ENCODE results near the gene RIIAD1.

RIIAD1 gene

DNA sequence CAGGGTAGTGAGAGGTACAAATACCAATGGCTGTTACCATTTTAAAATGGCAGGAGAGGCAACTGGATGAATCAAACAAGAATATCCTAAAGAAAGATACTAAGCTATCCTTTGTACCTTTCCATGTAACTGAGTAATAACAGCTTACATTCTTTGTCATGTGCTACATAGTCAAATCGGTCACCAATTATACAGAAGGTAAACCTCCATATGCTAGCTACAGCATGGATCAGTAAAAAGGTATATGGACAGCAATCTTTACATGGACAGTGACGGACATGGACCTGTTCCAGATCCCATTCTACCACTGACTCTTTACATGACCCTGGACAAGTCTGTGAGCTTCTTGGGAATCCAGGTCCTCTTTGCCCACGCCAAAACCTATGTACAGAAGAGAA lies 55.3 kb downstream of the RIIAD1 start:
- Histone ChIP-seq H3K27me3 (ENCODE audit: insufficient read depth, poor library complexity, severe bottlenecking) (no peaks in the 10 kb centered on the region), H3K27ac (replicated peaks) (no peak overlapping the region), H3K4me3 (replicated peaks; ENCODE audit: insufficient read depth, low read length) (no peak overlapping the region)
- no peak for TF ChIP-seq GABPA (IDR thresholded peaks at IDR 0.05; ENCODE audit: low read depth)
- TF ChIP-seq, protein P1, sequence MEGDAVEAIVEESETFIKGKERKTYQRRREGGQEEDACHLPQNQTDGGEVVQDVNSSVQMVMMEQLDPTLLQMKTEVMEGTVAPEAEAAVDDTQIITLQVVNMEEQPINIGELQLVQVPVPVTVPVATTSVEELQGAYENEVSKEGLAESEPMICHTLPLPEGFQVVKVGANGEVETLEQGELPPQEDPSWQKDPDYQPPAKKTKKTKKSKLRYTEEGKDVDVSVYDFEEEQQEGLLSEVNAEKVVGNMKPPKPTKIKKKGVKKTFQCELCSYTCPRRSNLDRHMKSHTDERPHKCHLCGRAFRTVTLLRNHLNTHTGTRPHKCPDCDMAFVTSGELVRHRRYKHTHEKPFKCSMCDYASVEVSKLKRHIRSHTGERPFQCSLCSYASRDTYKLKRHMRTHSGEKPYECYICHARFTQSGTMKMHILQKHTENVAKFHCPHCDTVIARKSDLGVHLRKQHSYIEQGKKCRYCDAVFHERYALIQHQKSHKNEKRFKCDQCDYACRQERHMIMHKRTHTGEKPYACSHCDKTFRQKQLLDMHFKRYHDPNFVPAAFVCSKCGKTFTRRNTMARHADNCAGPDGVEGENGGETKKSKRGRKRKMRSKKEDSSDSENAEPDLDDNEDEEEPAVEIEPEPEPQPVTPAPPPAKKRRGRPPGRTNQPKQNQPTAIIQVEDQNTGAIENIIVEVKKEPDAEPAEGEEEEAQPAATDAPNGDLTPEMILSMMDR (IDR thresholded peaks at IDR 0.05; ENCODE audit: insufficient read depth, low read length): no peak
- TF ChIP-seq, protein P2, sequence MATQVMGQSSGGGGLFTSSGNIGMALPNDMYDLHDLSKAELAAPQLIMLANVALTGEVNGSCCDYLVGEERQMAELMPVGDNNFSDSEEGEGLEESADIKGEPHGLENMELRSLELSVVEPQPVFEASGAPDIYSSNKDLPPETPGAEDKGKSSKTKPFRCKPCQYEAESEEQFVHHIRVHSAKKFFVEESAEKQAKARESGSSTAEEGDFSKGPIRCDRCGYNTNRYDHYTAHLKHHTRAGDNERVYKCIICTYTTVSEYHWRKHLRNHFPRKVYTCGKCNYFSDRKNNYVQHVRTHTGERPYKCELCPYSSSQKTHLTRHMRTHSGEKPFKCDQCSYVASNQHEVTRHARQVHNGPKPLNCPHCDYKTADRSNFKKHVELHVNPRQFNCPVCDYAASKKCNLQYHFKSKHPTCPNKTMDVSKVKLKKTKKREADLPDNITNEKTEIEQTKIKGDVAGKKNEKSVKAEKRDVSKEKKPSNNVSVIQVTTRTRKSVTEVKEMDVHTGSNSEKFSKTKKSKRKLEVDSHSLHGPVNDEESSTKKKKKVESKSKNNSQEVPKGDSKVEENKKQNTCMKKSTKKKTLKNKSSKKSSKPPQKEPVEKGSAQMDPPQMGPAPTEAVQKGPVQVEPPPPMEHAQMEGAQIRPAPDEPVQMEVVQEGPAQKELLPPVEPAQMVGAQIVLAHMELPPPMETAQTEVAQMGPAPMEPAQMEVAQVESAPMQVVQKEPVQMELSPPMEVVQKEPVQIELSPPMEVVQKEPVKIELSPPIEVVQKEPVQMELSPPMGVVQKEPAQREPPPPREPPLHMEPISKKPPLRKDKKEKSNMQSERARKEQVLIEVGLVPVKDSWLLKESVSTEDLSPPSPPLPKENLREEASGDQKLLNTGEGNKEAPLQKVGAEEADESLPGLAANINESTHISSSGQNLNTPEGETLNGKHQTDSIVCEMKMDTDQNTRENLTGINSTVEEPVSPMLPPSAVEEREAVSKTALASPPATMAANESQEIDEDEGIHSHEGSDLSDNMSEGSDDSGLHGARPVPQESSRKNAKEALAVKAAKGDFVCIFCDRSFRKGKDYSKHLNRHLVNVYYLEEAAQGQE (IDR thresholded peaks at IDR 0.05; ENCODE audit: insufficient replicate concordance, low read depth): no peak
- no peak for TF ChIP-seq SPI1 (IDR thresholded peaks at IDR 0.05; ENCODE audit: borderline replicate concordance, low read depth)
- TF ChIP-seq POLR2AphosphoS5 (IDR thresholded peaks at IDR 0.05; ENCODE audit: low read depth): no peak
- no peak for DNase-seq (ENCODE audit: low read depth in 1 of 2, low spot score in 1 of 2)

DNA sequence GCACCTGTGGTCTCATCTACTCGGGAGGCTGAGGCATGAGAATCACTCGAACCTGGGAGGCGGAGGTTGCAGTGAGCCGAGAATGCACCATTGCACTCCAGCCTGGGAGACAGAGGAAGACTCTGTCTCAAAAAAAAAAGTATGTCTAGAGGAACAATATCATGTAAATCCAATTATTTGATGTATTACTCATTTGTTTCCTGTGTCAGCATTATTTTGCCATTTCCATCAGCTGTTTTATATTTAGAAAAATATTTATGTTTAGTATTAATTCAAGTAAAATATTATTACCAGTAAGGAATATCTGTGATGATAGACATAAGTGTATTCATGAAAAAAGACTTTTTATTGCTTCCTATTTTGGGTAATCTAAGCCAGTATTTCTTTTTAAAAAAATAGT lies 56.0 kb downstream of the RIIAD1 start:
- Histone ChIP-seq H3K4me3 (replicated peaks; ENCODE audit: insufficient read depth, low read length) (no peak overlapping the region), H3K27me3 (ENCODE audit: insufficient read depth, poor library complexity, severe bottlenecking) (no peaks in the 10 kb centered on the region), H3K27ac (replicated peaks) (no peak overlapping the region)
- no peak for DNase-seq (ENCODE audit: low read depth in 1 of 2, low spot score in 1 of 2)
- no peak for TF ChIP-seq GABPA (IDR thresholded peaks at IDR 0.05; ENCODE audit: low read depth)
- no peak for TF ChIP-seq POLR2AphosphoS5 (IDR thresholded peaks at IDR 0.05; ENCODE audit: low read depth)
- TF ChIP-seq, protein P1 (IDR thresholded peaks at IDR 0.05; ENCODE audit: insufficient read depth, low read length): no peak
- TF ChIP-seq, protein P2 (IDR thresholded peaks at IDR 0.05; ENCODE audit: insufficient replicate concordance, low read depth): no peak
- no peak for TF ChIP-seq SPI1 (IDR thresholded peaks at IDR 0.05; ENCODE audit: borderline replicate concordance, low read depth)

Measured in HL-60 (cell line).